HepG2 (cell line): ENCODE measurements around the gene SYNDIG1. TPM values are rescaled to one million over a fixed set of nuclear protein-coding genes. Genes with fewer than 3 reads are reported as not detected.

Experiments
- ATAC-seq: fragments of 200-7000 bp; cut with Tn5 transposase; 3 replicates; pipeline ENCODE4 v1.9.1; 2020; ENCODE audit warnings: mild to moderate bottlenecking, moderate library complexity
- BruUV-seq: library from RNA; stranded (reverse); fragments of 400-500 nt; replicated peaks from 2 replicates; lab custom pipeline; 2021; lab: Mats Ljungman, UMichigan
- CTCF ChIA-PET: fragments of 300-600 bp; formaldehyde crosslinking; extraction: SDS; loops from one replicate; lab custom pipeline; 2021; ENCODE audit warnings: low total read pairs, inconsistent platforms, low intra/inter-chr PET ratio; lab: Yijun Ruan, JAX
- POLR2A ChIA-PET: fragments of 350-600 bp; sonication (Branson Sonifier 250); formaldehyde crosslinking; loops from one replicate; lab custom pipeline; 2020; ENCODE audit warnings: antibody characterized with exemption, inconsistent platforms; lab: Yijun Ruan, JAX
- DNase-seq: peaks from one replicate; pipeline ENCODE4 v3.0.0-alpha.2; 2015; ENCODE audit warnings: low spot score
- FAIRE-seq: peaks from 3 replicates; lab custom pipeline; 2011; peaks lifted over from hg19 to GRCh38; lab: Jason Lieb, UNC
- H2AFZ ChIP-seq: one replicate; pipeline ENCODE4 v1.6.1; 2011; ENCODE audit warnings: low read length, inconsistent platforms
- H3K27ac ChIP-seq: fragments of 300-600 bp; 3 replicates; pipeline ENCODE4 v1.8.0; 2011; ENCODE audit warnings: mixed run types, mild to moderate bottlenecking, mixed read lengths, low read length, inconsistent platforms; ENCODE audit not compliant: insufficient read depth; ENCODE audit errors: extremely low read length
- H3K27me3 ChIP-seq, 2 experiments: fragments of 200-600 bp in 1 of 2; 2 replicates in 1 of 2; 3 replicates in 1 of 2; pipeline versions ENCODE4 v1.6.0 to v1.8.0; 2011; ENCODE audit warnings: low read length in 2 of 2, mild to moderate bottlenecking in 2 of 2, moderate library complexity in 2 of 2, inconsistent platforms in 1 of 2; ENCODE audit not compliant: insufficient read depth in 2 of 2, control insufficient read depth in 1 of 2
- H3K36me3 ChIP-seq, 2 experiments: fragments of 200-600 bp in 1 of 2; replicated peaks in 1 of 2; 2 replicates in 1 of 2; 3 replicates in 1 of 2; pipeline versions ENCODE4 v1.5.1 to v1.8.0; 2011; ENCODE audit warnings: low read length in 2 of 2, inconsistent platforms in 1 of 2; ENCODE audit not compliant: insufficient read depth in 2 of 2, control insufficient read depth in 1 of 2
- H3K4me1 ChIP-seq: 2 replicates; pipeline ENCODE4 v1.5.1; 2012; ENCODE audit warnings: low read length, inconsistent platforms; ENCODE audit not compliant: insufficient read depth
- H3K4me2 ChIP-seq: 2 replicates; pipeline ENCODE4 v1.6.0; 2011; ENCODE audit warnings: low read depth, low read length, inconsistent platforms
- H3K4me3 ChIP-seq, 3 experiments: fragments of 200-600 bp in 1 of 3; sonication (generic), shearing (Covaris generic) in 1 of 3; replicated peaks in 1 of 3; 2 replicates each; pipeline ENCODE4 v1.5.1; 2011 to 2016; ENCODE audit warnings: low read length in 3 of 3, inconsistent platforms in 2 of 3, low read depth in 2 of 3, mild to moderate bottlenecking in 2 of 3, control low read depth in 1 of 3, mixed read lengths in 1 of 3; ENCODE audit not compliant: insufficient read depth in 1 of 3
- H3K79me2 ChIP-seq: one replicate; pipeline ENCODE4 v1.6.1; 2011; ENCODE audit warnings: low read length, inconsistent platforms; ENCODE audit not compliant: insufficient read depth
- H3K9ac ChIP-seq: 2 replicates; pipeline ENCODE4 v1.6.0; 2011; ENCODE audit warnings: mild to moderate bottlenecking, low read depth, low read length, inconsistent platforms; ENCODE audit not compliant: insufficient read depth
- H3K9me3 ChIP-seq: 2 replicates; pipeline ENCODE4 v1.5.1; 2012; ENCODE audit warnings: mild to moderate bottlenecking, low read length
- H4K20me1 ChIP-seq: 2 replicates; pipeline ENCODE4 v1.6.0; 2011; ENCODE audit warnings: inconsistent platforms, mild to moderate bottlenecking, low read length, moderate library complexity; ENCODE audit not compliant: insufficient read depth
- GABPA ChIP-seq, 2 experiments: IDR thresholded peaks; 2 replicates each; pipeline ENCODE4 v1.6.1; 2011 to 2016; ENCODE audit warnings: low read depth in 2 of 2, low read length in 1 of 2, missing biosample characterization in 1 of 2, missing genetic modification characterization in 1 of 2
- GMEB2 ChIP-seq: IDR thresholded peaks from 2 replicates; pipeline ENCODE4 v1.6.1; 2016; ENCODE audit warnings: missing biosample characterization, missing genetic modification reagents, low read depth
- LBX2 ChIP-seq: sonication (generic); formaldehyde crosslinking; IDR thresholded peaks from 2 replicates; pipeline ENCODE4 v1.5.0; 2020; ENCODE audit warnings: missing genetic modification reagents, mild to moderate bottlenecking, borderline replicate concordance
- SAP130 ChIP-seq: IDR thresholded peaks from 2 replicates; pipeline ENCODE4 v1.6.1; 2016; ENCODE audit warnings: low read depth
- TMF1 ChIP-seq: sonication (generic); formaldehyde crosslinking; IDR thresholded peaks from 2 replicates; pipeline ENCODE4 v1.8.1; 2022; ENCODE audit warnings: low read depth, missing genetic modification reagents
- ZBTB49 ChIP-seq: sonication (generic); formaldehyde crosslinking; IDR thresholded peaks from 2 replicates; pipeline ENCODE4 v1.4.0; 2020; ENCODE audit warnings: missing genetic modification reagents, borderline replicate concordance
- ZBTB7A ChIP-seq: sonication (generic); formaldehyde crosslinking; IDR thresholded peaks from 2 replicates; pipeline ENCODE4 v1.8.0; 2022; ENCODE audit warnings: mild to moderate bottlenecking, missing genetic modification reagents
- ZNF224 ChIP-seq: sonication (generic); formaldehyde crosslinking; IDR thresholded peaks from 2 replicates; pipeline ENCODE4 v1.5.0; 2020; ENCODE audit warnings: mild to moderate bottlenecking, missing genetic modification reagents
- ZNF253 ChIP-seq: sonication (generic); formaldehyde crosslinking; IDR thresholded peaks from 2 replicates; pipeline ENCODE4 v1.8.0; 2022; ENCODE audit warnings: mild to moderate bottlenecking, missing genetic modification reagents, borderline replicate concordance
- ZNF530 ChIP-seq: sonication (generic); formaldehyde crosslinking; IDR thresholded peaks from 2 replicates; pipeline ENCODE4 v1.5.0; 2020; ENCODE audit warnings: low read depth, mild to moderate bottlenecking, missing genetic modification reagents
- ZSCAN12 ChIP-seq: sonication (generic); formaldehyde crosslinking; IDR thresholded peaks from 2 replicates; pipeline ENCODE4 v1.9.0; 2021; ENCODE audit warnings: mild to moderate bottlenecking, missing genetic modification reagents
- WGBS: methylation state at CpG from one replicate; pipeline ENCODE4 v1.1.6; 2017; ENCODE audit warnings: low lambda C conversion rate; 5-methylcytosine and 5-hydroxymethylcytosine counted together
- in situ Hi-C: cut with HindIII; loops from 2 replicates; pipeline ENCODE4 v1.10.0; 2017; ENCODE audit warnings: low pct_unique_long_range_greater_than_20kb; ENCODE audit not compliant: extremely low pct_ligation_motif_present
- intact Hi-C: fragments of 100-400 bp; cut with micrococcal nuclease; formaldehyde crosslinking; loops from one replicate; pipeline ENCODE4 v1.10.0; 2022; ENCODE audit not compliant: unreplicated experiment
- polyA plus RNA-seq, 8 experiments: library from polyadenylated mRNA; depleted of rRNA in 3 of 8; stranded (reverse) in 7 of 8; unstranded in 1 of 8; fragments of >200 nt; fragmentation: Illumina TruSeq in 4 of 8; extraction: Trizol in 4 of 8; gene quantifications; 2 replicates each; pipeline versions ENCODE4 v1.2.1 to v1.2.3, GENCODE V29; 2011 to 2016; ENCODE audit warnings: low read depth in 4 of 8, missing spikeins in 1 of 8, mixed read lengths in 1 of 8; ENCODE audit not compliant: insufficient read depth in 1 of 8
- total RNA-seq, 5 experiments: library from RNA; depleted of rRNA; stranded (reverse); fragments of >200 nt; fragmentation: Illumina TruSeq; extraction: Trizol; gene quantifications; 2 replicates each; pipeline ENCODE4 v1.2.3, GENCODE V29; 2016; ENCODE audit warnings: low read depth in 1 of 5

The SYNDIG1 gene
- total and polyA plus RNA-seq, 2 of the 13 experiments (the other 11 are each of a cell fraction or from before 2014, with no cell fraction given) = not detected

- Histone ChIP-seq H3K27me3 (peaks cover 6 to 44% of the 10 kb centered on the region in 2 experiments; a peak in 3 of 5 replicates), H3K27ac (no peak overlapping the region), H3K36me3 (no peaks in the 10 kb centered on the region), H3K79me2 (no peaks in the 10 kb centered on the region), H3K9me3 (no peaks in the 10 kb centered on the region), H3K9ac (no peak overlapping the region), H2AFZ (no peak overlapping the region), H3K4me1 (no peaks in the 10 kb centered on the region), H3K4me2 (no peak overlapping the region), H3K4me3 (no peak overlapping the region), H4K20me1 (no peaks in the 10 kb centered on the region; the same call in 1 of the 2 replicates)
- TF ChIP-seq ZNF253 (CRISPR knock-in tag) (no peak), TMF1 (CRISPR knock-in tag) (no peak), SAP130 (no peak), ZSCAN12 (CRISPR knock-in tag) (no peak), GMEB2 (CRISPR knock-in tag) (no peak), ZNF224 (no peak), ZBTB7A (CRISPR knock-in tag) (no peak), ZBTB49 (no peak), LBX2 (CRISPR knock-in tag) (no peak), GABPA (IDR thresholded peaks at IDR 0.05; ENCODE audit: low read depth, low read length) (no peak), GABPA (CRISPR knock-in tag; IDR thresholded peaks at IDR 0.05; ENCODE audit: low read depth) (no peak), ZNF530 (CRISPR knock-in tag) (no peak)
- CTCF ChIA-PET = no interaction called here
- in situ Hi-C loops = no loop called here
- no TSS peak for BruUV-seq
- ATAC-seq (no peak), FAIRE-seq (no peak), DNase-seq (no peak)
- 26% methylated on average over 4 of the region's 4 CpGs for WGBS
- POLR2A ChIA-PET = no interaction called here
- intact Hi-C loops = no loop called here
Measured at GRCh38 chr20:24588725-24589340, 119.4 kb downstream of the SYNDIG1 start.
